Heart right ventricle (tissue), 16 donors: ENCODE measurements around the gene SHISAL1. TPM values are rescaled to one million over a fixed set of nuclear protein-coding genes. Genes with fewer than 3 reads are reported as not detected.

Experiments used
- ATAC-seq, 8 donors: fragments of 200-7000 bp; cut with Tn5 transposase; one replicate each; pipeline ENCODE4 v1.9.1; 2020; ENCODE audit warnings: mild to moderate bottlenecking in 8 of 8, moderate library complexity in 8 of 8, moderate number of reproducible peaks in 1 of 8
- DNase-seq, 2 donors: peaks; one replicate each; pipeline ENCODE4 v3.0.0-alpha.2; 2020
- H3K27ac ChIP-seq, 10 donors: fragments of 200-600 bp; sonication (generic) in 2 of 10; one replicate each; pipeline versions ENCODE4 v1.5.0 to v1.8.0; 2020 to 2022; ENCODE audit warnings: mild to moderate bottlenecking in 3 of 10
- H3K27me3 ChIP-seq, 7 donors: fragments of 200-600 bp; one replicate each; pipeline ENCODE4 v1.8.0; 2021 to 2022; ENCODE audit warnings: mild to moderate bottlenecking in 2 of 7
- H3K36me3 ChIP-seq, 9 donors: fragments of 200-600 bp; sonication (generic) in 1 of 9; one replicate each; pipeline versions ENCODE4 v1.5.0 to v1.8.0; 2020 to 2022; ENCODE audit warnings: mild to moderate bottlenecking in 2 of 9
- H3K4me1 ChIP-seq, 9 donors: fragments of 200-600 bp; sonication (generic) in 1 of 9; one replicate each; pipeline versions ENCODE4 v1.5.0 to v1.8.0; 2020 to 2022; ENCODE audit warnings: mild to moderate bottlenecking in 4 of 9
- H3K4me3 ChIP-seq, 10 donors: fragments of 200-600 bp; sonication (generic) in 2 of 10; one replicate each; pipeline versions ENCODE4 v1.5.0 to v1.8.0; 2020 to 2022; ENCODE audit warnings: mild to moderate bottlenecking in 7 of 10, moderate library complexity in 2 of 10
- H3K9me3 ChIP-seq, 11 donors: fragments of 200-600 bp in 10 of 11; sonication (generic) in 2 of 11; one replicate each; pipeline versions ENCODE4 v1.5.0 to v1.8.0; 2013 to 2022; ENCODE audit warnings: mild to moderate bottlenecking in 2 of 11, control low read depth in 1 of 11, moderate library complexity in 1 of 11
- WGBS, 2 donors: extraction: QIAGEN DNeasy Blood & Tissue Kit; methylation state at CpG; one replicate each; pipeline ENCODE4 v1.1.7; 2013; ENCODE audit warnings: inconsistent platforms in 1 of 2; 5-methylcytosine and 5-hydroxymethylcytosine counted together
- intact Hi-C, 10 donors: fragments of 100-400 bp; cut with DNase I; formaldehyde crosslinking; loops; one replicate each; pipeline versions ENCODE4 v1.11.1 to v1.14.2; 2022
- polyA plus RNA-seq, 2 donors: library from polyadenylated mRNA; stranded (reverse); fragments of 200-250 nt; gene quantifications; one replicate each; pipeline ENCODE4 v1.2.3, GENCODE V29; 2013
- total RNA-seq, 10 donors: library from RNA; stranded (reverse); fragmentation: NEBNext Ultra II Directional in 3 of 10; extraction: Animal tissue kit (Norgen Biotek cat#: 25700) in 3 of 10; gene quantifications; one replicate each; pipeline versions ENCODE4 v1.2.1 to v1.2.4, GENCODE V29; 2021 to 2023
- TF ChIP-seq, protein P1 (sequence below), 9 donors: fragments of 200-600 bp; sonication (generic) in 2 of 9; IDR thresholded peaks; one replicate each; pipeline versions ENCODE4 v1.5.0 to v1.8.0; 2021 to 2022; ENCODE audit warnings: antibody characterized with exemption in 9 of 9, mild to moderate bottlenecking in 5 of 9, moderate library complexity in 1 of 9
- donor health status: Arrhythmogenic right ventricular cardiomyopathy.
- donor health status: ischemic (EF 13 %, LVEDD 7.1; RV severe dilation, severe dysfunction).
- donor health status: healthy with polysubstance abuse.
- donor health status: DM: no; HTN: yes; CAD: no.
- donor health status: DM: no; HTN: no; CAD: no.
- donor health status: ischemic (EF 25% LVEDD 6.9; RV normal size, moderate dysfunction).
- donor health status: ischemic (EF 25% LVEDD 5.7; RV mildly dilated, moderate dysfunction).
- donor health status: healthy.
- donor health status: DM: yes; HTN: yes; CAD: no.
- donor health status: Ischemic cardiomyopathy.
- donor health status: ischemic (EF 35%, LVEDD 5.7; RV mildly dilated, moderate dysfunction).
- donor health status: nonischemic (EF 11% LVEDD 7.7; RV severe dilation, severe dysfunction).
- donor health status: DM: yes; HTN: yes; CAD: no.
- donor health status: PGD.
- donor health status: ischemic (EF 29% LVEDD 5.4; RV normal size, mild dysfunction).
- donor health status: nonischemic (EF 23%, LVEDD 6.1; RV moderate dilation, normal function).

Gene SHISAL1
- total and polyA plus RNA-seq, 12 donors = 0.15 to 1.7 (median 0.63) TPM

DNA sequence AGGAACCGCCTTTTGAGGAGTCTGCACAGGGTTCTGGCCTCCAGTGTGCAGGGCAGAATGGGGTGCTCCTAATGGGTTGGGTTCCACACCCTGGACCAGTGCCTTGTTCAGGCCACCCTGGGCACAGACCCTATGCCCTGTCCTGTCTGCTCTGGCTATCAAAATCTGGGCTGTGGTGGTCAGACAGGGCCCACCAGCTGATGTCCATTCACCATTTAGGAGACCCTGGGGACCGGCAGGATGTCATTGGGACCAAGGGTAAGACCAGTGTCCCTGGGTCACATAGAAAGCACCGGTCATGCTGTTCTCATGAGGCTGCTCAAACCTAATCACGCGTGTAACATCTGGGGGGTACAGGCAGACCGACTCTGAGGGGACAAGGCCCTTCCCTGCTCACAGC, 94.7 kb downstream of the SHISAL1 start:
- intact Hi-C loops = no loop called here
- Histone ChIP-seq H3K9me3 (peaks cover 0 to 15% (median 9%) of the 10 kb centered on the region in 11 donors), H3K4me3 (no peak overlapping the region), H3K4me1 (no peaks in the 10 kb centered on the region), H3K36me3 (no peaks in the 10 kb centered on the region), H3K27ac (no peak overlapping the region), H3K27me3 (peaks cover 0 to 19% (median 6%) of the 10 kb centered on the region in 7 donors)
- no peak for DNase-seq
- TF ChIP-seq, protein P1, sequence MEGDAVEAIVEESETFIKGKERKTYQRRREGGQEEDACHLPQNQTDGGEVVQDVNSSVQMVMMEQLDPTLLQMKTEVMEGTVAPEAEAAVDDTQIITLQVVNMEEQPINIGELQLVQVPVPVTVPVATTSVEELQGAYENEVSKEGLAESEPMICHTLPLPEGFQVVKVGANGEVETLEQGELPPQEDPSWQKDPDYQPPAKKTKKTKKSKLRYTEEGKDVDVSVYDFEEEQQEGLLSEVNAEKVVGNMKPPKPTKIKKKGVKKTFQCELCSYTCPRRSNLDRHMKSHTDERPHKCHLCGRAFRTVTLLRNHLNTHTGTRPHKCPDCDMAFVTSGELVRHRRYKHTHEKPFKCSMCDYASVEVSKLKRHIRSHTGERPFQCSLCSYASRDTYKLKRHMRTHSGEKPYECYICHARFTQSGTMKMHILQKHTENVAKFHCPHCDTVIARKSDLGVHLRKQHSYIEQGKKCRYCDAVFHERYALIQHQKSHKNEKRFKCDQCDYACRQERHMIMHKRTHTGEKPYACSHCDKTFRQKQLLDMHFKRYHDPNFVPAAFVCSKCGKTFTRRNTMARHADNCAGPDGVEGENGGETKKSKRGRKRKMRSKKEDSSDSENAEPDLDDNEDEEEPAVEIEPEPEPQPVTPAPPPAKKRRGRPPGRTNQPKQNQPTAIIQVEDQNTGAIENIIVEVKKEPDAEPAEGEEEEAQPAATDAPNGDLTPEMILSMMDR (IDR thresholded peaks at IDR 0.05) = no peak
- 73 to 93% methylated on average over 6 of the region's 6 CpGs for WGBS, 2 donors
- ATAC-seq = no peak

DNA sequence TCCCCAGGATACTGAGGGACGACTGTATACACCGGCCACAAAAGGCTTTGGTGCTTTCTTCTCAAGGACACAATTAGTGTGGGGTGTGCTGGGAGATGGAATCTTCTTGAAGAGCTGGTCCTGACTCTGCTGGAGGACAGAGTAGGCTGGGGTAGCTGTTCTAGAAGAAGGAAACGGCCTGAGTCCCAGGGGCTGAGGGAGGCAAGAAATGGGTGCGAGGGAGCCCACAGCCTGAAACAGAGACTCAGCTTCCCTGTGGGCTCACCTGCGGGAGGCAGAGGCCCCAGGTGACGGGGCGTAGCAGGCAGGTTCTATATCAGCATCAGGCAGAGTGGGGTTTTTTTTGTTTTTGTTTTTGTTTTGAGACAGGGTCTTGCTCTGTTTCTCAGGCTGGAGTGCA, 95.4 kb downstream of the SHISAL1 start:
- H3K27me3 ChIP-seq = peaks cover 0 to 18% (median 6%) of the 10 kb centered on the region in 7 donors
- no peak overlapping the region for H3K4me3 ChIP-seq
- ATAC-seq (no peak), DNase-seq (no peak)
- intact Hi-C loops = no loop called here
- H3K9me3 ChIP-seq = peaks cover 0 to 15% (median 9%) of the 10 kb centered on the region in 11 donors
- 76 to 91% methylated on average over 7 of the region's 7 CpGs for WGBS, 2 donors
- TF ChIP-seq, protein P1 (IDR thresholded peaks at IDR 0.05) = no peak
- H3K27ac ChIP-seq = no peak overlapping the region
- no peaks in the 10 kb centered on the region for H3K36me3 ChIP-seq
- peaks cover 0 to 5% (median 2%) of the 10 kb centered on the region in 9 donors for H3K4me1 ChIP-seq

- Histone ChIP-seq H3K4me3 (no peak overlapping the region), H3K27me3 (peaks cover 0 to 8% (median 3%) of the 10 kb centered on the region in 7 donors), H3K27ac (no peak overlapping the region), H3K36me3 (no peaks in the 10 kb centered on the region), H3K4me1 (peaks cover 0 to 18% (median 5%) of the 10 kb centered on the region in 9 donors), H3K9me3 (peaks cover 0 to 17% (median 9%) of the 10 kb centered on the region in 11 donors)
- TF ChIP-seq, protein P1 (IDR thresholded peaks at IDR 0.05) = no peak
- intact Hi-C loops = no loop called here
- 79 to 94% methylated on average over 4 of the region's 4 CpGs for WGBS, 2 donors
- DNase-seq (no peak), ATAC-seq (no peak)
Observed at GRCh38 chr22:44215287-44215686, 97.5 kb downstream of the SHISAL1 start.

DNA sequence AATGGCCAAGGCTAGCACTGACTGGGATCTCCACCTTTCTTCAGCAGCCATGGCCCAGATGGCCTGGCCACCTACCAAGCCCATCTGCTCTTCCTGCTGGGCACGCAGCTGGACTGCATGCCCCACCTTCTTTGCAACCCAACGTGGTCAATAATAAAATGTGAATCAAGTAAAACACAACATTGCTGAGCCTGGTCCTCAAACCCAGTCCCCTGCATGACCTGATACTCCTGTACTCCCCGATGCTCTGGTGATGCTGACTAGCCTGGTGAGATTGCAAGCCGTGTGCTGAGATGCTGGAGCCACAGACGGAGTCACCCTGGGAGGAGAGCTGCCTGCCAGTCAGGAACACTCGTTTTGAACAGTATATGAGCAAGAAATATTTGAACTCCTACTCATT, 98.0 kb downstream of the SHISAL1 start:
- 78 to 80% methylated on average over 6 of the region's 6 CpGs for WGBS, 2 donors
- DNase-seq (no peak), ATAC-seq (no peak)
- Histone ChIP-seq H3K4me3 (no peak overlapping the region), H3K36me3 (no peaks in the 10 kb centered on the region), H3K9me3 (peaks cover 0 to 22% (median 9%) of the 10 kb centered on the region in 11 donors), H3K27me3 (peaks cover 0 to 8% (median 0%) of the 10 kb centered on the region in 7 donors), H3K27ac (no peak overlapping the region), H3K4me1 (peaks cover 0 to 18% (median 5%) of the 10 kb centered on the region in 9 donors)
- intact Hi-C loops = no loop called here
- TF ChIP-seq, protein P1 (IDR thresholded peaks at IDR 0.05) = no peak
